ENCODE data around the gene RGR.

RGR gene

GRCh38 chr10:84217746-84218145 lies 27.1 kb upstream of the RGR start:
- in situ Hi-C loops (cut with MboI; ENCODE audit: low sequenced_read_pairs) = no loop called here

GRCh38 chr10:84221916-84222315 lies 22.9 kb upstream of the RGR start:
- in situ Hi-C loops (cut with MboI; ENCODE audit: low sequenced_read_pairs) = no loop called here

GRCh38 chr10:84224411-84225028 lies 20.3 kb upstream of the RGR start:
- in situ Hi-C loops (cut with MboI; ENCODE audit: low sequenced_read_pairs) = no loop called here

GRCh38 chr10:84225427-84226173 lies 19.3 kb upstream of the RGR start, which contains the start of gene LRIT2:
Gene LRIT2, minus strand, starts transcription at chr10:84225544. Its CDS starts 24 bp downstream, at chr10:84225520.
- in situ Hi-C loops (cut with MboI; ENCODE audit: low sequenced_read_pairs) = no loop called here

GRCh38 chr10:84226616-84227015 lies 18.2 kb upstream of the RGR start:
- in situ Hi-C loops (cut with MboI; ENCODE audit: low sequenced_read_pairs) = no loop called here

- in situ Hi-C loops (cut with MboI; ENCODE audit: low sequenced_read_pairs) = no loop called here
Measured at GRCh38 chr10:84227810-84228209, 17.0 kb upstream of the RGR start.

GRCh38 chr10:84230359-84230758 lies 14.5 kb upstream of the RGR start:
- in situ Hi-C loops (cut with MboI; ENCODE audit: low sequenced_read_pairs) = no loop called here

GRCh38 chr10:84232376-84232775 lies 12.5 kb upstream of the RGR start:
- in situ Hi-C loops (cut with MboI; ENCODE audit: low sequenced_read_pairs) = no loop called here

GRCh38 chr10:84233940-84234339 lies 10.9 kb upstream of the RGR start:
- in situ Hi-C loops (cut with MboI; ENCODE audit: low sequenced_read_pairs) = no loop called here

- in situ Hi-C loops (cut with MboI; ENCODE audit: low sequenced_read_pairs) = no loop called here
Measured at GRCh38 chr10:84234479-84234878, 10.4 kb upstream of the RGR start.

- in situ Hi-C loops (cut with MboI; ENCODE audit: low sequenced_read_pairs) = no loop called here
Measured at GRCh38 chr10:84235096-84235495, 9.8 kb upstream of the RGR start.

GRCh38 chr10:84236807-84237198 lies 8.1 kb upstream of the RGR start:
- in situ Hi-C loops (cut with MboI; ENCODE audit: low sequenced_read_pairs) = no loop called here

GRCh38 chr10:84237199-84238051 lies 7.4 kb upstream of the RGR start:
- in situ Hi-C loops (cut with MboI; ENCODE audit: low sequenced_read_pairs) = no loop called here

GRCh38 chr10:84238909-84239308 lies 5.9 kb upstream of the RGR start:
- in situ Hi-C loops (cut with MboI; ENCODE audit: low sequenced_read_pairs) = no loop called here

- in situ Hi-C loops (cut with MboI; ENCODE audit: low sequenced_read_pairs) = no loop called here
Measured at GRCh38 chr10:84241185-84241790, 3.6 kb upstream of the RGR start, which contains the start of gene LRIT1. Gene LRIT1, minus strand, starts transcription at chr10:84241546. Its CDS starts 107 bp downstream, at chr10:84241439.

GRCh38 chr10:84243759-84244158 lies 1.1 kb upstream of the RGR start:
- in situ Hi-C loops (cut with MboI; ENCODE audit: low sequenced_read_pairs) = no loop called here

GRCh38 chr10:84247496-84247895 lies 2.6 kb downstream of the RGR start:
- in situ Hi-C loops (cut with MboI; ENCODE audit: low sequenced_read_pairs) = no loop called here

GRCh38 chr10:84248794-84249193 lies 3.9 kb downstream of the RGR start:
- in situ Hi-C loops (cut with MboI; ENCODE audit: low sequenced_read_pairs) = no loop called here

GRCh38 chr10:84254552-84255478 lies 10.0 kb downstream of the RGR start:
- in situ Hi-C loops (cut with MboI; ENCODE audit: low sequenced_read_pairs) = no loop called here

Measured in hTERT RPE-1 (cell line).